CD4-positive, alpha-beta memory T cell (primary cell): ENCODE results near the gene SLC1A5. TPM values are rescaled to one million over a fixed set of nuclear protein-coding genes. Genes with fewer than 3 reads are reported as not detected.

Experiments
- polyA plus RNA-seq, 2 donors: library from polyadenylated mRNA; unstranded; fragments of 300-500 nt; fragmentation: Illumina TruSeq; gene quantifications; one replicate each; pipeline ENCODE4 v1.2.3, GENCODE V29; 2021
- total RNA-seq, 2 experiments: library from RNA; stranded (reverse); gene quantifications; one replicate each; pipeline ENCODE4 v1.2.3, GENCODE V29; 2021

Gene SLC1A5
- total and polyA plus RNA-seq, 4 experiments from 2014 or later: 7.2 to 22.1 (median 20.3) TPM

Other genes starting within 250 kb of the SLC1A5 start
- gene CALM3, start 187.3 kb downstream of the SLC1A5 start, total RNA-seq: 100 to 1,000 TPM; 206 to 212 TPM
- 100 to 1,000 TPM; 169 to 176 TPM for gene CALM3, start 187.3 kb downstream of the SLC1A5 start, polyA plus RNA-seq
- 1 to 10 TPM; 1.0 to 1.9 TPM for gene PTGIR, start 163.5 kb downstream of the SLC1A5 start, total RNA-seq
- gene PTGIR, start 163.5 kb downstream of the SLC1A5 start, polyA plus RNA-seq: under 1 TPM; 0.11 to 0.75 TPM
- not detected for gene GNG8, start 152.4 kb downstream of the SLC1A5 start, total RNA-seq
- gene GNG8, start 152.4 kb downstream of the SLC1A5 start, polyA plus RNA-seq: not detected
- not detected for gene DACT3, start 127.4 kb downstream of the SLC1A5 start, total RNA-seq
- not detected for gene DACT3, start 127.4 kb downstream of the SLC1A5 start, polyA plus RNA-seq
- 100 to 1,000 TPM; 115 to 122 TPM for gene PRKD2, start 71.5 kb downstream of the SLC1A5 start, total RNA-seq
- gene PRKD2, start 71.5 kb downstream of the SLC1A5 start, polyA plus RNA-seq: 10 to 100 TPM; 27.6 to 88.9 TPM
- 10 to 100 TPM; 24.4 to 28.9 TPM for gene FKRP, start 42.5 kb downstream of the SLC1A5 start, total RNA-seq
- 1 to 10 TPM; 3.0 to 5.7 TPM for gene FKRP, start 42.5 kb downstream of the SLC1A5 start, polyA plus RNA-seq
- gene STRN4, start 42.1 kb downstream of the SLC1A5 start, total RNA-seq: 10 to 100 TPM; 81.2 to 88.8 TPM
- gene STRN4, start 42.1 kb downstream of the SLC1A5 start, polyA plus RNA-seq: 10 to 100 TPM; 13.9 to 23.0 TPM
- 10 to 100 TPM; 40.7 to 42.1 TPM for gene AP2S1, start 62.3 kb upstream of the SLC1A5 start, total RNA-seq
- 10 to 100 TPM; 62.4 to 67.6 TPM for gene AP2S1, start 62.3 kb upstream of the SLC1A5 start, polyA plus RNA-seq
- gene ARHGAP35, start 72.4 kb upstream of the SLC1A5 start, total RNA-seq: 10 to 100 TPM; 47.5 to 49.0 TPM
- 10 to 100 TPM in 1 of 2 donors, 1 to 10 TPM in 1; 1.1 to 10.6 TPM for gene ARHGAP35, start 72.4 kb upstream of the SLC1A5 start, polyA plus RNA-seq
- gene NPAS1, start 231.2 kb upstream of the SLC1A5 start, total RNA-seq: under 1 TPM; 0.35 to 0.64 TPM
- not detected for gene NPAS1, start 231.2 kb upstream of the SLC1A5 start, polyA plus RNA-seq